Airway epithelial cell (primary cell): ENCODE results near the gene C8B. TPM values are rescaled to one million over a fixed set of nuclear protein-coding genes. Genes with fewer than 3 reads are reported as not detected.

Experiments
- total RNA-seq: library from RNA; depleted of rRNA; stranded (reverse); fragments of >200 nt; gene quantifications from 2 replicates; pipeline ENCODE4 v1.2.3, GENCODE V29; 2015

Gene C8B
- total RNA-seq, result not detected in 2 replicates

GRCh38 chr1:56965916-56966697 is at the start of gene C8B:
C8B (minus strand) TSS chr1:56966015; CDS start chr1:56965948, 67 bp downstream.

Other genes with a start within 250 kb of the C8B start
- gene FYB2, start 146.6 kb downstream of the C8B start, total RNA-seq, result not detected in 2 replicates
- gene C8A, start 111.2 kb downstream of the C8B start, total RNA-seq, result not detected in 2 replicates